Stimulated activated naive CD8-positive, alpha-beta T cell treated with anti-CD3 and anti-CD28 coated beads, Interleukin-15, Interleukin-2, amounts not matched to agents 100 ng/mL and 50 ng/mL, for 24 hours (primary cell): ENCODE results near the gene PTPDC1.

ENCODE experiments used
- H3K27ac Mint-ChIP-seq: one replicate; pipeline ENCODE4 v1.8.0; 2021; ENCODE audit warnings: mild to moderate bottlenecking, mixed read lengths
- H3K27me3 Mint-ChIP-seq: one replicate; pipeline ENCODE4 v1.8.0; 2021; ENCODE audit warnings: mixed read lengths
- H3K36me3 Mint-ChIP-seq: one replicate; pipeline ENCODE4 v1.8.0; 2021; ENCODE audit warnings: low read depth, mixed read lengths
- H3K4me1 Mint-ChIP-seq: one replicate; pipeline ENCODE4 v1.8.0; 2021; ENCODE audit warnings: low read depth, mixed read lengths
- H3K4me3 Mint-ChIP-seq: one replicate; pipeline ENCODE4 v1.8.0; 2021; ENCODE audit warnings: mild to moderate bottlenecking, mixed read lengths
- H3K9me3 Mint-ChIP-seq: one replicate; pipeline ENCODE4 v1.8.0; 2021; ENCODE audit warnings: mixed read lengths

PTPDC1 gene

GRCh38 chr9:94084314-94084713 lies at the start of gene PTPDC1:
PTPDC1 (plus strand) TSS chr9:94084464; CDS start chr9:94084531, 67 bp downstream.
- Mint-ChIP-seq H3K36me3 (peaks cover 10% of the 10 kb centered on the region), H3K4me3 (peak within 1 kb of the TSS; percentile 64), H3K27ac (no peak within 1 kb of the TSS)

DNA sequence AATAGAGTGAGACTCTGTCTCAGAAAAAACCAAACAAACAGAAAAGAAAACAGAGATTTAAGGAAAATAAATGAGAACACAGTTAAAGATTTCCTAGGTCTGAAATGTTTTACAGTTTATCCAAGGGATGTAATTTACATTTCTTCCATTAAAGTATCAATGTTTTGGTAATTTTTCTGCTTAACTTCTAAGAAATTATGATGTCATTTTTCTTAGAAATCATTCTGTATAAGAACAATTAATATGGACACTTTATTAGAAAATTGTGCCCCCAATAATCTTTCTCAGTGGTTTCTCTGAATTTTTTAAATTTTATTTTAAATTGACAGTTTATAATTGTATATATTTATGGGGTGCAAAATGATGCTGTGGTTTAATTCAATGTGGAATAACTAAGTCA lies 49.8 kb upstream of the PTPDC1 start:
- H3K27me3 Mint-ChIP-seq = no peaks in the 10 kb centered on the region
- no peaks in the 10 kb centered on the region for H3K9me3 Mint-ChIP-seq
- H3K4me1 Mint-ChIP-seq = peaks cover 24% of the 10 kb centered on the region
- no peak overlapping the region for H3K27ac Mint-ChIP-seq
- H3K36me3 Mint-ChIP-seq = peaks cover 4% of the 10 kb centered on the region
- no peak overlapping the region for H3K4me3 Mint-ChIP-seq

More at GRCh38 chr9:94084314-94084713, at the start of gene PTPDC1:
- H3K9me3 Mint-ChIP-seq = no peaks in the 10 kb centered on the region
- no peaks in the 10 kb centered on the region for H3K27me3 Mint-ChIP-seq
- H3K4me1 Mint-ChIP-seq = no peaks in the 10 kb centered on the region

DNA sequence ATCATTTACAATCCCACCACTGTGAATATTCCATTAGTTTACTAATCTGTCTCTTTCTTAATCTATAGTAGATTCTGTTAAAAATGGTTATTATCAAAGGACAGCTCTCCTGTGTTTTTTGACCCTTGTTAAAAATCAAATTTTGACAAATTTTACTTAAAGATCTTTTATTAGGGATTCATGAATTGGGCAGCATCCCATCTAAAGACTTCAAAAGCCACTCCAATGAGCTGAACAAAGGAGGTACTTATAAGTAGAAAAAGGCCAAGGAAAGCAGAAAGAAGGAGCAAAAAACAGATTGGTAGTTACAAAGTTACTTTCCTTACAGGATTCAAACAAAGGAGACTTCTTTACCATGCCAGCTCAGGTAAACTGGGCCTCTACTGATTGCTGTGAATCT lies 44.5 kb upstream of the PTPDC1 start:
- Mint-ChIP-seq H3K27me3 (no peaks in the 10 kb centered on the region), H3K27ac (no peak overlapping the region), H3K4me1 (no peaks in the 10 kb centered on the region), H3K4me3 (no peak overlapping the region), H3K36me3 (peaks cover 4% of the 10 kb centered on the region), H3K9me3 (no peaks in the 10 kb centered on the region)

DNA sequence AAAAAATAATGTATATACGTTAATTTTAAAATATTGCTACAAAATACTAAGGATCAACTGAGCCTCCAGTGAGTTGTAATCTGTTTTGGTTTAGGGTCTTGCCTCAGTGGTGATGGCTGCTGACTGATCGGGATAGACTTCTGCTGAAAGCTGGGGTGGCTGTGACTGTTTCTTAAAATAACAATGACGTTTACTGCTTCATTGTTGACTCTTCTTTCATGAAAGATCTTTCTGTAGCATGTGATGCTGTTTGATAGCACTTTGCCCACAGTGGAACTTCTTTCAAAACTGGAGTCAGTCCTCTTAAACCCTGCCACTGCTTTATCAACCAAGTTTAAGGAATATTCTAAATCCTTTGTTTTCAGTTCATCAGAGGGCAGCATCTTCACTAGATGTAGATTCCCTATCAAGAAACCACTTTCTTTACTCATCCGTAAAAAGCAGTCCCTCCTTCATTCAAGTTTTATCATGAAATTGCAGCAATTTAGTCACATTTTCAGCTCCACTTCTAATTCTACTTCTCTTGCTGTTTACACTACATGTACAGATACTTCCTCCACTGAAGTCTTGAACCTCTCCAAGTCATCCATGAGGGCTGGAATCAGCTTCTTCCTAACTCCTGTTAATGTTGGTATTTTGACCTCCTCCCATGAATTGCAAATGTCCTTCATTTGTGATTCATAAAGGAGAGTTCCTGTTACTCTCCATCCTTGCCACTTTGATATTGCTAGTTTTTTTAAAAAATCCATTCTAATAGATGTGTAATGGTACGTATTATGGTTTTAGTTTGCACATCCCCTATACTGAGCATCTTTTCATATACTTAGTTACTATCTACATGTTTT lies 41.5 kb upstream of the PTPDC1 start:
- Mint-ChIP-seq H3K9me3 (no peaks in the 10 kb centered on the region), H3K27ac (no peak overlapping the region), H3K27me3 (no peaks in the 10 kb centered on the region), H3K4me3 (no peak overlapping the region), H3K36me3 (peaks cover 4% of the 10 kb centered on the region), H3K4me1 (no peaks in the 10 kb centered on the region)

GRCh38 chr9:94054716-94055115 lies 29.5 kb upstream of the PTPDC1 start:
- Mint-ChIP-seq H3K27ac (no peak overlapping the region), H3K4me3 (no peak overlapping the region), H3K36me3 (no peaks in the 10 kb centered on the region), H3K27me3 (no peaks in the 10 kb centered on the region), H3K9me3 (no peaks in the 10 kb centered on the region), H3K4me1 (no peaks in the 10 kb centered on the region)

GRCh38 chr9:94056442-94056974 lies 27.8 kb upstream of the PTPDC1 start:
- Mint-ChIP-seq H3K27me3 (no peaks in the 10 kb centered on the region), H3K9me3 (no peaks in the 10 kb centered on the region), H3K4me3 (no peak overlapping the region), H3K36me3 (no peaks in the 10 kb centered on the region), H3K4me1 (no peaks in the 10 kb centered on the region), H3K27ac (no peak overlapping the region)

GRCh38 chr9:94057918-94058317 lies 26.3 kb upstream of the PTPDC1 start:
- Mint-ChIP-seq H3K36me3 (no peaks in the 10 kb centered on the region), H3K4me3 (no peak overlapping the region), H3K9me3 (peaks cover 10% of the 10 kb centered on the region), H3K4me1 (no peaks in the 10 kb centered on the region), H3K27me3 (no peaks in the 10 kb centered on the region), H3K27ac (no peak overlapping the region)

GRCh38 chr9:94061864-94062263 lies 22.4 kb upstream of the PTPDC1 start:
- H3K4me1 Mint-ChIP-seq = no peaks in the 10 kb centered on the region
- no peak overlapping the region for H3K27ac Mint-ChIP-seq
- peaks cover 10% of the 10 kb centered on the region for H3K9me3 Mint-ChIP-seq
- no peak overlapping the region for H3K4me3 Mint-ChIP-seq
- H3K27me3 Mint-ChIP-seq = no peaks in the 10 kb centered on the region
- no peaks in the 10 kb centered on the region for H3K36me3 Mint-ChIP-seq

DNA sequence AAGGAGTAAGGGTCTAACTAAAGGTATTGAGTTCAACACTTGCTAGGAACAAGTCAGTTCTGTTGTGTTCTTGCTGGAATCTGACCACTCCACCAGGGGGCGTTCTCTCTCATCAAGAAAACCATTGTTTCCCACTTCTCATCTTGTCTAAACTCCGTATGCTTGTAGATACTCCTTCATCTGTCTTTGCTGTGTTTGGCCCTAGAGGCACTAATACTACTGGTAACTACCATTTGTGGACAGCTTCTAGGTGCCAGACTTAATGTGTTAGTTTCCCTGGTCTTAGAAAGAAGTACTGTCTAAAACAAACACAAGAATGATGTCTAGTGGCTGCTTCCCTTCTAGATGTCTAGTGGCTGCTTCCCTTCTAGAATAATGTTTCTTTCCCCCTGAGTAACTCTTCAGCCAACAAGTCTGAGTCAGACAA lies 18.7 kb upstream of the PTPDC1 start:
- Mint-ChIP-seq H3K27ac (no peak overlapping the region), H3K36me3 (peaks cover 3% of the 10 kb centered on the region), H3K9me3 (peaks cover 10% of the 10 kb centered on the region), H3K27me3 (no peaks in the 10 kb centered on the region), H3K4me3 (no peak overlapping the region), H3K4me1 (no peaks in the 10 kb centered on the region)

- H3K27me3 Mint-ChIP-seq = no peaks in the 10 kb centered on the region
- no peak overlapping the region for H3K27ac Mint-ChIP-seq
- no peak overlapping the region for H3K4me3 Mint-ChIP-seq
- H3K9me3 Mint-ChIP-seq = peaks cover 4% of the 10 kb centered on the region
- H3K4me1 Mint-ChIP-seq = no peaks in the 10 kb centered on the region
- peaks cover 19% of the 10 kb centered on the region for H3K36me3 Mint-ChIP-seq
These were observed 16.0 kb upstream of the PTPDC1 start for GRCh38 chr9:94068257-94068656.

GRCh38 chr9:94076557-94076956 lies 7.7 kb upstream of the PTPDC1 start:
- H3K27me3 Mint-ChIP-seq = no peaks in the 10 kb centered on the region

DNA sequence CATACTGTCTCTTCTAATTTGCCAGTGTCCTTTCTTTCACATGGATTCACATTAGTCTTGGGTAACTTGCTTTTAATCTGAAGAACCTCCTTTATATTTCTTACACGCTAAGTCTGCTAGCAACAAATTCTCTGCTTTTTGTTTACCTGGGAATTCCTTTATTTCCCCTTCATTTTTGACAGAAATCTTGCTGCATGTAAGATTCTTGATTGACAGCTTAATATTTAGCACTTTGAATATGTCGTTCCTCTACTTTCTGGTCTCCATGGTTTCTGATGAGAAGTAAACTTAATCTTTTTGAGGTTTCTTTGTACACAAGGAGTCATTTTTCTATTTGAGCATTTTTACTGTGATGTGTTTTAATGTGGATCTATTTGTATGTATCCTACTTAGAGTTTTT lies 6.2 kb upstream of the PTPDC1 start:
- Mint-ChIP-seq H3K27me3 (no peaks in the 10 kb centered on the region), H3K9me3 (no peaks in the 10 kb centered on the region), H3K36me3 (peaks cover 10% of the 10 kb centered on the region), H3K4me3 (no peak overlapping the region), H3K27ac (no peak overlapping the region), H3K4me1 (no peaks in the 10 kb centered on the region)

More at GRCh38 chr9:94076557-94076956, 7.7 kb upstream of the PTPDC1 start:
- H3K4me3 Mint-ChIP-seq = no peak overlapping the region
- peaks cover 19% of the 10 kb centered on the region for H3K36me3 Mint-ChIP-seq
- H3K27ac Mint-ChIP-seq = no peak overlapping the region
- H3K9me3 Mint-ChIP-seq = no peaks in the 10 kb centered on the region
- H3K4me1 Mint-ChIP-seq = no peaks in the 10 kb centered on the region

GRCh38 chr9:94079236-94079635 lies 5.0 kb upstream of the PTPDC1 start:
- Mint-ChIP-seq H3K27ac (no peak overlapping the region), H3K27me3 (no peaks in the 10 kb centered on the region), H3K4me1 (no peaks in the 10 kb centered on the region), H3K36me3 (peaks cover 4% of the 10 kb centered on the region), H3K4me3 (no peak overlapping the region), H3K9me3 (no peaks in the 10 kb centered on the region)

GRCh38 chr9:94080249-94080648 lies 4.0 kb upstream of the PTPDC1 start:
- Mint-ChIP-seq H3K36me3 (peaks cover 4% of the 10 kb centered on the region), H3K4me3 (no peak overlapping the region), H3K4me1 (no peaks in the 10 kb centered on the region), H3K9me3 (no peaks in the 10 kb centered on the region), H3K27me3 (no peaks in the 10 kb centered on the region), H3K27ac (no peak overlapping the region)

DNA sequence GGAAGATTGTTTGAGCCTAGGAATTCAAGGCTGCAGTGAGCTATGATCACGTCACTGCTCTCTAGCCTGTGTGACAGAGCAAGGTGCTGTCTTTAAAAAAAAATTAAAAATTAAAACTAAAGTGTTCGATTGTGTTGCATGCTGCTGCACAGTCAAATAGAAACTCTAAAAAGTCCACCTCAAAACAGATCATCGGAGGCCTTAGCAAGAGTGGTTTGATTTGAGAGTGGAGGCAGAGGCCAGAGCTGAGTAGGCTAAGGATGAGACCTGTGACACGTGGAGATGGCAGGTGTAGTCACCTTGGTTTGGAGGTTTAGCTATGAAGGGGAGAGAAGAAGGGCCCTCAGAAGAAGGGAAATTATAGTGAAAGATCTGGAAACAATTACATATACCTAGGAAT lies 2.8 kb upstream of the PTPDC1 start:
- no peaks in the 10 kb centered on the region for H3K4me1 Mint-ChIP-seq
- H3K27ac Mint-ChIP-seq = no peak overlapping the region
- H3K9me3 Mint-ChIP-seq = no peaks in the 10 kb centered on the region
- H3K36me3 Mint-ChIP-seq = peaks cover 4% of the 10 kb centered on the region
- H3K27me3 Mint-ChIP-seq = no peaks in the 10 kb centered on the region
- H3K4me3 Mint-ChIP-seq = no peak overlapping the region
